Transverse colon (tissue), 3 donors: ENCODE measurements around the gene RABEP1.

ENCODE experiments used
- CTCF ChIP-seq, 5 experiments: fragments of 200-600 bp in 3 of 5; fragments of 450-650 bp in 2 of 5; sonication (generic) in 3 of 5; IDR thresholded peaks; 1 replicate in 2 of 5; 2 replicates in 3 of 5; pipeline ENCODE4 v1.5.1; 2016 to 2017; ENCODE audit warnings: antibody characterized with exemption in 5 of 5, inconsistent platforms in 3 of 5, mild to moderate bottlenecking in 2 of 5, moderate library complexity in 1 of 5
- EP300 ChIP-seq: sonication (generic); formaldehyde crosslinking; IDR thresholded peaks from one replicate; pipeline ENCODE4 v1.6.1; 2017; ENCODE audit warnings: antibody characterized with exemption, low read depth

- TF ChIP-seq CTCF (IDR thresholded peaks at IDR 0.05) (no peak), EP300 (no peak)
Observed at GRCh38 chr17:5264893-5265292, 17.2 kb upstream of the RABEP1 start.
